ENCODE results near the gene NAA40. TPM values are rescaled to one million over a fixed set of nuclear protein-coding genes. Genes with fewer than 3 reads are reported as not detected.

Gene NAA40
- total RNA-seq, 1 donor = 13.3 TPM

- no peak for TF ChIP-seq CTCF (IDR thresholded peaks at IDR 0.05; ENCODE audit: insufficient read depth, low read length)
- no peak for DNase-seq (ENCODE audit: low read depth)
Observed at GRCh38 chr11:63907063-63907462, 31.7 kb upstream of the NAA40 start.

GRCh38 chr11:63907808-63908530, 30.8 kb upstream of the NAA40 start:
- no peak for DNase-seq (ENCODE audit: low read depth)
- TF ChIP-seq CTCF (IDR thresholded peaks at IDR 0.05; ENCODE audit: insufficient read depth, low read length) = no peak
- H3K4me3 ChIP-seq (ENCODE audit: low read depth, low read length) = no peak overlapping the region

More at GRCh38 chr11:63907063-63907462, 31.7 kb upstream of the NAA40 start:
- H3K4me3 ChIP-seq (ENCODE audit: low read depth, low read length) = no peak overlapping the region

- no peak for TF ChIP-seq CTCF (IDR thresholded peaks at IDR 0.05; ENCODE audit: insufficient read depth, low read length)
- no peak for DNase-seq (ENCODE audit: low read depth)
- no peak overlapping the region for H3K4me3 ChIP-seq (ENCODE audit: low read depth, low read length)
Observed at GRCh38 chr11:63908631-63909401, 30.0 kb upstream of the NAA40 start.

GRCh38 chr11:63909591-63910506, 29.0 kb upstream of the NAA40 start:
- no peak for DNase-seq (ENCODE audit: low read depth)
- no peak for TF ChIP-seq CTCF (IDR thresholded peaks at IDR 0.05; ENCODE audit: insufficient read depth, low read length)
- no peak overlapping the region for H3K4me3 ChIP-seq (ENCODE audit: low read depth, low read length)

- no peak for DNase-seq (ENCODE audit: low read depth)
- H3K4me3 ChIP-seq (ENCODE audit: low read depth, low read length) = no peak overlapping the region
- TF ChIP-seq CTCF (IDR thresholded peaks at IDR 0.05; ENCODE audit: insufficient read depth, low read length) = no peak
Observed at GRCh38 chr11:63910675-63911074, 28.1 kb upstream of the NAA40 start.

GRCh38 chr11:63911440-63911839, 27.4 kb upstream of the NAA40 start:
- no peak for DNase-seq (ENCODE audit: low read depth)
- no peak for TF ChIP-seq CTCF (IDR thresholded peaks at IDR 0.05; ENCODE audit: insufficient read depth, low read length)
- H3K4me3 ChIP-seq (ENCODE audit: low read depth, low read length) = no peak overlapping the region

All from fibroblast of the aortic adventitia (primary cell).